Testis (tissue), 3 donors: ENCODE results near the gene FREY1. TPM values are rescaled to one million over a fixed set of nuclear protein-coding genes. Genes with fewer than 3 reads are reported as not detected.

Source experiments
- DNase-seq: peaks from one replicate; pipeline ENCODE4 v3.0.0-alpha.2; 2019
- H3K27ac ChIP-seq, 2 donors: fragments of 200-600 bp; sonication (generic); one replicate each; pipeline ENCODE4 v1.5.1; 2019
- H3K27me3 ChIP-seq: fragments of 200-600 bp; sonication (generic); one replicate; pipeline ENCODE4 v1.5.1; 2019
- H3K36me3 ChIP-seq: fragments of 200-600 bp; sonication (generic); one replicate; pipeline ENCODE4 v1.5.1; 2017; ENCODE audit warnings: low read depth; ENCODE audit errors: missing control alignments
- H3K4me1 ChIP-seq: fragments of 200-600 bp; sonication (generic); one replicate; pipeline ENCODE4 v1.5.1; 2019
- H3K4me3 ChIP-seq, 2 donors: fragments of 200-600 bp; sonication (generic); one replicate each; pipeline ENCODE4 v1.5.1; 2017 to 2019
- H3K9me3 ChIP-seq: fragments of 200-600 bp; sonication (generic); one replicate; pipeline ENCODE4 v1.5.1; 2017
- CTCF ChIP-seq, 3 experiments: fragments of 450-650 bp in 2 of 3; fragments of 200-600 bp in 1 of 3; sonication (generic) in 1 of 3; IDR thresholded peaks; one replicate each; pipeline ENCODE4 v1.5.1; 2016 to 2019; ENCODE audit warnings: antibody characterized with exemption in 3 of 3, mild to moderate bottlenecking in 2 of 3, moderate library complexity in 1 of 3
- POLR2A ChIP-seq: fragments of 450-650 bp; IDR thresholded peaks from one replicate; pipeline ENCODE4 v1.6.1; 2017; ENCODE audit warnings: antibody characterized with exemption, mild to moderate bottlenecking, moderate library complexity
- WGBS, 2 donors: methylation state at CpG; one replicate each; pipeline ENCODE4 v1.1.5; 2018; 5-methylcytosine and 5-hydroxymethylcytosine counted together
- intact Hi-C: fragments of 100-400 bp; cut with DNase I; formaldehyde crosslinking; loops from one replicate; pipeline ENCODE4 v1.15.1; 2023; ENCODE audit warnings: low total_unique reads
- polyA plus RNA-seq: library from polyadenylated mRNA; stranded (reverse); fragments of 350-450 nt; fragmentation: Illumina TruSeq; extraction: RNeasy Lipid Tissue Mini Kit (QIAGEN cat#74804); gene quantifications from one replicate; pipeline ENCODE4 v1.2.3, GENCODE V29; 2014; ENCODE audit warnings: low read depth, low replicate concordance; ENCODE audit not compliant: insufficient read depth
- total RNA-seq, 2 donors: library from RNA; depleted of rRNA; stranded (reverse); fragments of >200 nt; gene quantifications; one replicate each; pipeline ENCODE4 v1.2.3, GENCODE V29; 2016

The FREY1 gene
- total and polyA plus RNA-seq, 3 donors from 2014 or later, result 19.2 to 59.2 (median 22.7) TPM

GRCh38 chr11:45860764-45861510, 46.1 kb downstream of the FREY1 start:
- Histone ChIP-seq H3K27me3 (no peaks in the 10 kb centered on the region), H3K4me3 (no peak overlapping the region), H3K9me3 (no peaks in the 10 kb centered on the region), H3K36me3 (no peaks in the 10 kb centered on the region), H3K27ac (peak overlapping the region in 1 of 2 donors; percentile 79), H3K4me1 (peaks cover 46% of the 10 kb centered on the region)
- DNase-seq, result no peak
- intact Hi-C loops, result no loop called here
- no peak for TF ChIP-seq POLR2A
- no peak for TF ChIP-seq CTCF (IDR thresholded peaks at IDR 0.05)
- WGBS, 2 donors, result 84 to 90% methylated on average over 8 to 10 of the region's 10 CpGs

- TF ChIP-seq CTCF (IDR thresholded peaks at IDR 0.05) (no peak), POLR2A (no peak)
- Histone ChIP-seq H3K27me3 (no peaks in the 10 kb centered on the region), H3K4me3 (no peak overlapping the region), H3K4me1 (peaks cover 52% of the 10 kb centered on the region), H3K27ac (peak overlapping the region in 1 of 2 donors; percentile 79), H3K9me3 (no peaks in the 10 kb centered on the region), H3K36me3 (no peaks in the 10 kb centered on the region)
- intact Hi-C loops, result no loop called here
- 81 to 93% methylated on average over 5 of the region's 5 CpGs for WGBS, 2 donors
- no peak for DNase-seq
These were observed 46.7 kb downstream of the FREY1 start for GRCh38 chr11:45860348-45860747.

- Histone ChIP-seq H3K27ac (peak overlapping the region; percentile 39 to 79), H3K36me3 (no peaks in the 10 kb centered on the region), H3K27me3 (no peaks in the 10 kb centered on the region), H3K4me3 (no peak overlapping the region), H3K4me1 (peaks cover 55% of the 10 kb centered on the region), H3K9me3 (no peaks in the 10 kb centered on the region)
- DNase-seq, result peak; percentile 95
- intact Hi-C loops, result no loop called here
- WGBS, 2 donors, result 39 to 54% methylated on average over 8 to 12 of the region's 12 CpGs
- TF ChIP-seq CTCF (IDR thresholded peaks at IDR 0.05), result no peak
- TF ChIP-seq POLR2A, result no peak
These were observed 47.4 kb downstream of the FREY1 start for GRCh38 chr11:45859661-45860140.

- intact Hi-C loops, result no loop called here
- TF ChIP-seq POLR2A (no peak), CTCF (IDR thresholded peaks at IDR 0.05) (no peak)
- no peaks in the 10 kb centered on the region for H3K36me3 ChIP-seq
- H3K9me3 ChIP-seq, result no peaks in the 10 kb centered on the region
- H3K27ac ChIP-seq, result peak overlapping the region; percentile 39 to 79
- H3K4me1 ChIP-seq, result peaks cover 55% of the 10 kb centered on the region
- no peaks in the 10 kb centered on the region for H3K27me3 ChIP-seq
- DNase-seq, result no peak
- H3K4me3 ChIP-seq, result no peak overlapping the region
- 72 to 73% methylated on average over 5 of the region's 5 CpGs for WGBS, 2 donors
These were observed 48.2 kb downstream of the FREY1 start for GRCh38 chr11:45858751-45859398.
